GM15510 (cell line): Measurements from ENCODE around the gene KCNF1.

ENCODE experiments used
- POLR2A ChIP-seq: IDR thresholded peaks from 3 replicates; pipeline ENCODE4 v1.6.1; 2011; ENCODE audit warnings: borderline replicate concordance; ENCODE audit not compliant: insufficient read length; ENCODE audit errors: extremely low read depth

KCNF1 gene

GRCh38 chr2:10932345-10933151 is 20.8 kb downstream of the KCNF1 start:
- no peak for TF ChIP-seq POLR2A

GRCh38 chr2:10933700-10934225 is 22.0 kb downstream of the KCNF1 start:
- no peak for TF ChIP-seq POLR2A

GRCh38 chr2:10934308-10934978 is 22.7 kb downstream of the KCNF1 start:
- no peak for TF ChIP-seq POLR2A

- no peak for TF ChIP-seq POLR2A
Observed at GRCh38 chr2:10934979-10935350, 23.2 kb downstream of the KCNF1 start.

GRCh38 chr2:10935366-10935918 is 23.7 kb downstream of the KCNF1 start:
- no peak for TF ChIP-seq POLR2A

- TF ChIP-seq POLR2A: no peak
Observed at GRCh38 chr2:10935953-10936942, 24.5 kb downstream of the KCNF1 start.

GRCh38 chr2:10939058-10939457 is 27.3 kb downstream of the KCNF1 start:
- TF ChIP-seq POLR2A: no peak

- no peak for TF ChIP-seq POLR2A
Observed at GRCh38 chr2:10940596-10940995, 28.9 kb downstream of the KCNF1 start.

- TF ChIP-seq POLR2A: no peak
Observed at GRCh38 chr2:10941383-10941782, 29.6 kb downstream of the KCNF1 start.

GRCh38 chr2:10944799-10945198 is 33.1 kb downstream of the KCNF1 start:
- no peak for TF ChIP-seq POLR2A

- no peak for TF ChIP-seq POLR2A
Observed at GRCh38 chr2:10946394-10946793, 34.7 kb downstream of the KCNF1 start.

GRCh38 chr2:10947005-10947440 is 35.3 kb downstream of the KCNF1 start:
- TF ChIP-seq POLR2A: no peak

- no peak for TF ChIP-seq POLR2A
Observed at GRCh38 chr2:10947446-10948187, 35.9 kb downstream of the KCNF1 start.

- no peak for TF ChIP-seq POLR2A
Observed at GRCh38 chr2:10948188-10948564, 36.4 kb downstream of the KCNF1 start.

GRCh38 chr2:10948606-10949230 is 37.0 kb downstream of the KCNF1 start:
- TF ChIP-seq POLR2A: no peak
